ENCODE data around the gene ZSWIM9.

DNA sequence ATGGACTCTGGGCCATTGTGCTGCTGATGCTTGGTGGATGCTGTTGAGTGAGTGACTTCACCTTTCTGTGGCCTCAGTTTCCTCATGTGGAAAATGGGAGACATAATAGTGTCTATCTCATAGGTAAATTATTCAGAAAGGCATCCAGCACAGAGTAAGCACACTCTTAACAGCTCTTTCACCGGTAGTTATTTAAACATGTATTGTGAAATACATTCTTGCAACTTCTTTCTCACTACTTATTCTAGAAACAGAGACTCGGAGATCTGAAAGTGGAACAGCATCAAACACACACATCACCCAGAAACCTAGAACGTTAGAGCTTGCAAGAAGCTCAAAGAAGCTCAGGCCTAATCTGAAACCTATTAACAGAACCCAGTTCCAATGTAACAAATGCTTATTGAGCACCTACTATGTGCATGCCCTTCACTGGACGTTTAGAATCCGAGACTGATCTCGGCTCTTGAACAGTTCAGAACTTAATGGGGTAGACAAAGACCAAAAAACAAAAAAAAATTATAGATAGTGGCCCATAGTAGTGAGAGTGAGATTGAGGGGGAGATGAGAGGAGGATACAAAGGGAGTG is 4.1 kb downstream of the ZSWIM9 start:
- TF ChIP-seq POLR2AphosphoS5 (IDR thresholded peaks at IDR 0.05): no peak
- TF ChIP-seq, protein P1, sequence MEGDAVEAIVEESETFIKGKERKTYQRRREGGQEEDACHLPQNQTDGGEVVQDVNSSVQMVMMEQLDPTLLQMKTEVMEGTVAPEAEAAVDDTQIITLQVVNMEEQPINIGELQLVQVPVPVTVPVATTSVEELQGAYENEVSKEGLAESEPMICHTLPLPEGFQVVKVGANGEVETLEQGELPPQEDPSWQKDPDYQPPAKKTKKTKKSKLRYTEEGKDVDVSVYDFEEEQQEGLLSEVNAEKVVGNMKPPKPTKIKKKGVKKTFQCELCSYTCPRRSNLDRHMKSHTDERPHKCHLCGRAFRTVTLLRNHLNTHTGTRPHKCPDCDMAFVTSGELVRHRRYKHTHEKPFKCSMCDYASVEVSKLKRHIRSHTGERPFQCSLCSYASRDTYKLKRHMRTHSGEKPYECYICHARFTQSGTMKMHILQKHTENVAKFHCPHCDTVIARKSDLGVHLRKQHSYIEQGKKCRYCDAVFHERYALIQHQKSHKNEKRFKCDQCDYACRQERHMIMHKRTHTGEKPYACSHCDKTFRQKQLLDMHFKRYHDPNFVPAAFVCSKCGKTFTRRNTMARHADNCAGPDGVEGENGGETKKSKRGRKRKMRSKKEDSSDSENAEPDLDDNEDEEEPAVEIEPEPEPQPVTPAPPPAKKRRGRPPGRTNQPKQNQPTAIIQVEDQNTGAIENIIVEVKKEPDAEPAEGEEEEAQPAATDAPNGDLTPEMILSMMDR (IDR thresholded peaks at IDR 0.05 in 8 of 11, conservative IDR thresholded peaks at IDR 0.05 in 3 of 11): no peak
- no peak for TF ChIP-seq POLR2A (IDR thresholded peaks at IDR 0.05)
